ENCODE results near the gene LSM2. TPM values are rescaled to one million over a fixed set of nuclear protein-coding genes. Genes with fewer than 3 reads are reported as not detected.
"Not testable (repeated sequence)": the region's sequence is repeated elsewhere in the genome, so short reads cannot be mapped to it uniquely, and the experiment has no call there.

Gene LSM2
- total RNA-seq (10 to 100 TPM; 12.6 to 13.7 TPM), total RNA-seq (8.2 to 97.5 (median 15.1) reads per million in 172 experiments)
- polyA plus RNA-seq (2013, experiment 1 of 2), result 42.3 TPM
- polyA plus RNA-seq (2013, experiment 2 of 2), result 37.1 TPM

- peak within 1 kb of the TSS; percentile 87 for H3K27ac Mint-ChIP-seq
- no peak for TF ChIP-seq CTCF (IDR thresholded peaks at IDR 0.05)
- intact Hi-C loops (cut with DNase I, micrococcal nuclease), result loop anchor here in 1 of 2 experiments (2.0 kb wide), 1 partner anchor 16 kb away; no protein-coding TSS in a partner anchor
- Histone ChIP-seq H3K27ac (ENCODE audit: low read depth in 1 of 2, low read length in 2 of 2) (peak within 1 kb of the TSS; percentile 78 to 83), H3K9me3 (ENCODE audit: control insufficient read depth in 1 of 2, insufficient read depth in 1 of 2, low read length in 2 of 2) (no peaks in the 10 kb centered on the region), H3K4me3 (ENCODE audit: low read length) (peak within 1 kb of the TSS; percentile 70), H3K4me1 (ENCODE audit: insufficient read depth, low read length) (peaks cover 28% of the 10 kb centered on the region), H3K36me3 (ENCODE audit: insufficient read depth, low read length) (peaks cover 22% of the 10 kb centered on the region), H3K27me3 (ENCODE audit: control insufficient read depth in 1 of 2, insufficient read depth in 2 of 2, low read length in 2 of 2) (no peaks in the 10 kb centered on the region)
- peaks cover 34% of the 10 kb centered on the region for H3K4me1 Mint-ChIP-seq (ENCODE audit: low read depth)
- H3K36me3 Mint-ChIP-seq (ENCODE audit: low read depth), result peaks cover 30% of the 10 kb centered on the region
- DNase-seq, result peak; percentile 93 to 99 (median 96)
- no peaks in the 10 kb centered on the region for H3K9me3 Mint-ChIP-seq
- peak within 1 kb of the TSS; percentile 86 for H3K4me3 Mint-ChIP-seq
- CTCF ChIA-PET, result interaction anchor here (0.6 to 4.9 kb wide), 13 partner anchors 8 to 78 kb away, joined by 3 to 27 read pairs (median 4); partner anchors contain the start of genes CLIC1, DDAH2, HSPA1A and HSPA1L
- ATAC-seq (ENCODE audit: poor library complexity), result peak; percentile 99
- no peaks in the 10 kb centered on the region for H3K27me3 Mint-ChIP-seq
- POLR2A ChIA-PET, result interaction anchor here (0.8 to 2.4 kb wide), 29 partner anchors 9 to 1764 kb away, joined by 3 to 29 read pairs (median 5); partner anchors contain the start of genes ABHD16A, BAG6, CLIC1 and DDAH2
These were observed at the start of gene LSM2 for GRCh38 chr6:31806470-31807272. Gene LSM2 (minus strand): TSS chr6:31806966. CDS start chr6:31806757, 209 bp downstream.

- H3K36me3 Mint-ChIP-seq (ENCODE audit: low read depth); H3K9me3 ChIP-seq (ENCODE audit: control insufficient read depth in 1 of 2, insufficient read depth in 1 of 2, low read length in 2 of 2); H3K27ac ChIP-seq (ENCODE audit: low read depth in 1 of 2, low read length in 2 of 2); H3K4me1 ChIP-seq (ENCODE audit: insufficient read depth, low read length); H3K4me1 Mint-ChIP-seq (ENCODE audit: low read depth); H3K4me3 ChIP-seq (ENCODE audit: low read length); intact Hi-C loops (cut with DNase I, micrococcal nuclease); CTCF ChIA-PET; H3K27me3 Mint-ChIP-seq; H3K9me3 Mint-ChIP-seq; H3K27me3 ChIP-seq (ENCODE audit: control insufficient read depth in 1 of 2, insufficient read depth in 2 of 2, low read length in 2 of 2); DNase-seq; H3K4me3 Mint-ChIP-seq; ATAC-seq (ENCODE audit: poor library complexity); H3K36me3 ChIP-seq (ENCODE audit: insufficient read depth, low read length); POLR2A ChIA-PET; H3K27ac Mint-ChIP-seq: not testable (repeated sequence)
These were observed 45.4 kb upstream of the LSM2 start for GRCh38 chr6:31851980-31852718.

- ChIA-PET POLR2A (no interaction called here), CTCF (no interaction called here)
- no peak overlapping the region for H3K27ac Mint-ChIP-seq
- TF ChIP-seq CTCF (IDR thresholded peaks at IDR 0.05), result no peak
- H3K27me3 ChIP-seq (ENCODE audit: control insufficient read depth in 1 of 2, insufficient read depth in 2 of 2, low read length in 2 of 2), result no peaks in the 10 kb centered on the region
- H3K4me1 Mint-ChIP-seq (ENCODE audit: low read depth), result no peaks in the 10 kb centered on the region
- ATAC-seq (ENCODE audit: poor library complexity), result no peak
- no peaks in the 10 kb centered on the region for H3K36me3 ChIP-seq (ENCODE audit: insufficient read depth, low read length)
- no peaks in the 10 kb centered on the region for H3K27me3 Mint-ChIP-seq
- H3K9me3 ChIP-seq (ENCODE audit: control insufficient read depth in 1 of 2, insufficient read depth in 1 of 2, low read length in 2 of 2), result no peaks in the 10 kb centered on the region
- no peak overlapping the region for H3K27ac ChIP-seq (ENCODE audit: low read depth in 1 of 2, low read length in 2 of 2)
- H3K4me3 ChIP-seq (ENCODE audit: low read length), result no peak overlapping the region
- H3K4me1 ChIP-seq (ENCODE audit: insufficient read depth, low read length), result no peaks in the 10 kb centered on the region
- intact Hi-C loops (cut with DNase I, micrococcal nuclease), result no loop called here
- H3K9me3 Mint-ChIP-seq, result no peaks in the 10 kb centered on the region
- H3K36me3 Mint-ChIP-seq (ENCODE audit: low read depth), result no peaks in the 10 kb centered on the region
- no peak for DNase-seq
- no peak overlapping the region for H3K4me3 Mint-ChIP-seq
These were observed 44.7 kb upstream of the LSM2 start for GRCh38 chr6:31851485-31851832.

Data from CD4-positive, alpha-beta T cell (primary cell).